Activated CD8-positive, alpha-beta memory T cell treated with anti-CD3 and anti-CD28 coated beads, Interleukin-2, amount 10 ng/mL, durations not matched to agents 7 days and 5 days (primary cell): Measurements from ENCODE around the gene USP2. TPM values are rescaled to one million over a fixed set of nuclear protein-coding genes. Genes with fewer than 3 reads are reported as not detected.

ENCODE experiments used
- ATAC-seq: fragments of 150-1000 bp; cut with Tn5 transposase; one replicate; pipeline ENCODE4 v1.10.0; 2021; ENCODE audit warnings: moderate library complexity
- CTCF ChIA-PET: fragments of 350-600 bp; sonication (Branson Sonifier 250); formaldehyde crosslinking; loops from one replicate; lab custom pipeline; 2021; ENCODE audit warnings: antibody characterized with exemption; lab: Charles Lee
- DNase-seq: peaks from one replicate; pipeline ENCODE4 v3.0.0-alpha.2; 2020
- H3K27ac Mint-ChIP-seq: one replicate; pipeline ENCODE4 v1.8.0; 2021; ENCODE audit warnings: mild to moderate bottlenecking, mixed read lengths
- H3K27me3 Mint-ChIP-seq: one replicate; pipeline ENCODE4 v1.8.0; 2021; ENCODE audit warnings: mixed read lengths
- H3K36me3 Mint-ChIP-seq: one replicate; pipeline ENCODE4 v1.8.0; 2021; ENCODE audit warnings: mild to moderate bottlenecking, mixed read lengths
- H3K4me1 Mint-ChIP-seq: one replicate; pipeline ENCODE4 v1.8.0; 2021; ENCODE audit warnings: mixed read lengths
- H3K4me3 Mint-ChIP-seq: one replicate; pipeline ENCODE4 v1.8.0; 2021; ENCODE audit warnings: mild to moderate bottlenecking, moderate library complexity, mixed read lengths
- H3K9me3 Mint-ChIP-seq: one replicate; pipeline ENCODE4 v1.8.0; 2022; ENCODE audit warnings: low read depth, mixed read lengths
- total RNA-seq, 2 experiments: library from RNA; stranded (reverse); gene quantifications; one replicate each; pipeline ENCODE4 v1.2.3, GENCODE V29; 2021

USP2 gene
- total RNA-seq, 2 experiments from 2014 or later: 0.28 to 0.76 TPM

GRCh38 chr11:119363081-119363850, 18.2 kb downstream of the USP2 start:
- H3K4me3 Mint-ChIP-seq: no peak overlapping the region
- no peak overlapping the region for H3K27ac Mint-ChIP-seq
- H3K27me3 Mint-ChIP-seq: peaks cover 51% of the 10 kb centered on the region
- H3K36me3 Mint-ChIP-seq: no peaks in the 10 kb centered on the region
- DNase-seq (no peak), ATAC-seq (no peak)
- H3K4me1 Mint-ChIP-seq: peaks cover 30% of the 10 kb centered on the region
- no peaks in the 10 kb centered on the region for H3K9me3 Mint-ChIP-seq
- CTCF ChIA-PET: interaction anchor here (1.2 to 8.9 kb wide), 4 partner anchors 10 to 112 kb away, joined by 4 to 318 read pairs (median 8); partner anchors contain the start of gene USP2

GRCh38 chr11:119362741-119363080, 18.8 kb downstream of the USP2 start:
- no peak for DNase-seq
- CTCF ChIA-PET: interaction anchor here (1.2 to 8.9 kb wide), 3 partner anchors 9 to 112 kb away, joined by 4 to 318 read pairs (median 8); partner anchors contain the start of gene USP2
- Mint-ChIP-seq H3K4me1 (peaks cover 30% of the 10 kb centered on the region), H3K27me3 (peaks cover 51% of the 10 kb centered on the region), H3K9me3 (no peaks in the 10 kb centered on the region), H3K36me3 (no peaks in the 10 kb centered on the region), H3K27ac (peak overlapping the region; percentile 42), H3K4me3 (no peak overlapping the region)
- ATAC-seq: no peak

- Mint-ChIP-seq H3K27ac (no peak overlapping the region), H3K36me3 (no peaks in the 10 kb centered on the region), H3K27me3 (peaks cover 49% of the 10 kb centered on the region), H3K4me3 (no peak overlapping the region), H3K4me1 (peaks cover 30% of the 10 kb centered on the region), H3K9me3 (no peaks in the 10 kb centered on the region)
- no peak for DNase-seq
- CTCF ChIA-PET: interaction anchor here (1.1 to 8.9 kb wide), 7 partner anchors 8 to 113 kb away, joined by 3 to 318 read pairs (median 4); partner anchors contain the start of genes C1QTNF5 and USP2
- no peak for ATAC-seq
These were observed 19.4 kb downstream of the USP2 start for GRCh38 chr11:119361941-119362725.

- Mint-ChIP-seq H3K4me1 (peaks cover 35% of the 10 kb centered on the region), H3K27me3 (peaks cover 41% of the 10 kb centered on the region), H3K4me3 (no peak overlapping the region), H3K9me3 (no peaks in the 10 kb centered on the region), H3K36me3 (no peaks in the 10 kb centered on the region), H3K27ac (no peak overlapping the region)
- CTCF ChIA-PET: interaction anchor here (1.1 to 8.9 kb wide), 6 partner anchors 14 to 114 kb away, joined by 3 to 318 read pairs (median 4); partner anchors contain the start of genes C1QTNF5 and USP2
- no peak for ATAC-seq
- no peak for DNase-seq
These were observed 20.3 kb downstream of the USP2 start for GRCh38 chr11:119361056-119361787.

GRCh38 chr11:119359365-119360214, 21.9 kb downstream of the USP2 start:
- Mint-ChIP-seq H3K9me3 (no peaks in the 10 kb centered on the region), H3K27ac (no peak overlapping the region), H3K36me3 (no peaks in the 10 kb centered on the region), H3K4me3 (no peak overlapping the region), H3K27me3 (peaks cover 39% of the 10 kb centered on the region), H3K4me1 (peaks cover 38% of the 10 kb centered on the region)
- no peak for DNase-seq
- no peak for ATAC-seq
- CTCF ChIA-PET: interaction anchor here (4.8 to 8.9 kb wide), 2 partner anchors 16 to 17 kb away, joined by 126 to 318 read pairs; partner anchors contain the start of genes C1QTNF5, MFRP and USP2

- Mint-ChIP-seq H3K4me1 (peaks cover 30% of the 10 kb centered on the region), H3K9me3 (no peaks in the 10 kb centered on the region), H3K4me3 (no peak overlapping the region), H3K27ac (no peak overlapping the region), H3K27me3 (peaks cover 39% of the 10 kb centered on the region), H3K36me3 (no peaks in the 10 kb centered on the region)
- CTCF ChIA-PET: interaction anchor here (0.8 to 8.9 kb wide), 22 partner anchors 8 to 234 kb away, joined by 3 to 318 read pairs (median 6); partner anchors contain the start of genes C1QTNF5, MFRP, NLRX1 and RNF26
- no peak for ATAC-seq
- DNase-seq: no peak
These were observed 24.4 kb downstream of the USP2 start for GRCh38 chr11:119357074-119357473.

- CTCF ChIA-PET: interaction anchor here (0.6 to 8.9 kb wide), 44 partner anchors 8 to 461 kb away, joined by 3 to 318 read pairs (median 4); partner anchors contain the start of genes C1QTNF5, MFRP, NLRX1 and RNF26
- Mint-ChIP-seq H3K36me3 (no peaks in the 10 kb centered on the region), H3K27me3 (peaks cover 40% of the 10 kb centered on the region), H3K27ac (peak overlapping the region; percentile 60), H3K4me1 (peaks cover 25% of the 10 kb centered on the region), H3K4me3 (peak overlapping the region; percentile 77), H3K9me3 (no peaks in the 10 kb centered on the region)
- ATAC-seq (peak; percentile 95), DNase-seq (peak; percentile 84)
These were observed 25.0 kb downstream of the USP2 start for GRCh38 chr11:119356349-119357031.

GRCh38 chr11:119355091-119355843, 26.2 kb downstream of the USP2 start:
- no peak for DNase-seq
- Mint-ChIP-seq H3K4me1 (peaks cover 23% of the 10 kb centered on the region), H3K27ac (no peak overlapping the region), H3K9me3 (no peaks in the 10 kb centered on the region), H3K36me3 (no peaks in the 10 kb centered on the region), H3K27me3 (peaks cover 45% of the 10 kb centered on the region), H3K4me3 (no peak overlapping the region)
- ATAC-seq: no peak
- CTCF ChIA-PET: interaction anchor here (0.8 to 8.9 kb wide), 28 partner anchors 9 to 233 kb away, joined by 3 to 318 read pairs (median 4); partner anchors contain the start of genes C1QTNF5, MFRP, NLRX1 and USP2

- DNase-seq (no peak), ATAC-seq (no peak)
- Mint-ChIP-seq H3K27me3 (peaks cover 45% of the 10 kb centered on the region), H3K4me1 (peaks cover 17% of the 10 kb centered on the region), H3K9me3 (no peaks in the 10 kb centered on the region), H3K36me3 (no peaks in the 10 kb centered on the region), H3K27ac (no peak overlapping the region), H3K4me3 (no peak overlapping the region)
- CTCF ChIA-PET: interaction anchor here (1.1 to 7.8 kb wide), 5 partner anchors 10 to 21 kb away, joined by 3 to 62 read pairs (median 4); partner anchors contain the start of gene C1QTNF5
These were observed 28.6 kb downstream of the USP2 start for GRCh38 chr11:119352857-119353260.

- DNase-seq (no peak), ATAC-seq (no peak)
- peaks cover 39% of the 10 kb centered on the region for H3K27me3 Mint-ChIP-seq
- no peaks in the 10 kb centered on the region for H3K36me3 Mint-ChIP-seq
- H3K4me1 Mint-ChIP-seq: peaks cover 12% of the 10 kb centered on the region
- H3K4me3 Mint-ChIP-seq: no peak overlapping the region
- H3K9me3 Mint-ChIP-seq: no peaks in the 10 kb centered on the region
- CTCF ChIA-PET: interaction anchor here (1.5 to 7.8 kb wide), 2 partner anchors 11 to 28 kb away, joined by 5 to 62 read pairs; partner anchors contain the start of gene C1QTNF5
- H3K27ac Mint-ChIP-seq: no peak overlapping the region
These were observed 30.3 kb downstream of the USP2 start for GRCh38 chr11:119351232-119351631.

- peak overlapping the region; percentile 71 for H3K27ac Mint-ChIP-seq
- CTCF ChIA-PET: interaction anchor here (1.5 to 7.8 kb wide), 2 partner anchors 11 to 27 kb away, joined by 5 to 62 read pairs; partner anchors contain the start of gene C1QTNF5
- no peaks in the 10 kb centered on the region for H3K36me3 Mint-ChIP-seq
- no peaks in the 10 kb centered on the region for H3K9me3 Mint-ChIP-seq
- H3K27me3 Mint-ChIP-seq: peaks cover 33% of the 10 kb centered on the region
- no peak overlapping the region for H3K4me3 Mint-ChIP-seq
- DNase-seq (no peak), ATAC-seq (peak; percentile 72)
- H3K4me1 Mint-ChIP-seq: peaks cover 9% of the 10 kb centered on the region
These were observed 31.2 kb downstream of the USP2 start for GRCh38 chr11:119350302-119350701.
